VCaP (cell line): ENCODE data around the gene UBE2K.
"Not testable (repeated sequence)": the region's sequence is repeated elsewhere in the genome, so short reads cannot be mapped to it uniquely, and the experiment has no call there.

Source experiments
- H3K27ac ChIP-seq: fragments of 450-650 bp; 2 replicates; pipeline ENCODE4 v1.5.1; 2017
- TF ChIP-seq, protein P1 (sequence below): fragments of 450-650 bp; conservative IDR thresholded peaks from 2 replicates; pipeline ENCODE4 v1.5.1; 2017; ENCODE audit warnings: mild to moderate bottlenecking, moderate library complexity

The UBE2K gene

DNA sequence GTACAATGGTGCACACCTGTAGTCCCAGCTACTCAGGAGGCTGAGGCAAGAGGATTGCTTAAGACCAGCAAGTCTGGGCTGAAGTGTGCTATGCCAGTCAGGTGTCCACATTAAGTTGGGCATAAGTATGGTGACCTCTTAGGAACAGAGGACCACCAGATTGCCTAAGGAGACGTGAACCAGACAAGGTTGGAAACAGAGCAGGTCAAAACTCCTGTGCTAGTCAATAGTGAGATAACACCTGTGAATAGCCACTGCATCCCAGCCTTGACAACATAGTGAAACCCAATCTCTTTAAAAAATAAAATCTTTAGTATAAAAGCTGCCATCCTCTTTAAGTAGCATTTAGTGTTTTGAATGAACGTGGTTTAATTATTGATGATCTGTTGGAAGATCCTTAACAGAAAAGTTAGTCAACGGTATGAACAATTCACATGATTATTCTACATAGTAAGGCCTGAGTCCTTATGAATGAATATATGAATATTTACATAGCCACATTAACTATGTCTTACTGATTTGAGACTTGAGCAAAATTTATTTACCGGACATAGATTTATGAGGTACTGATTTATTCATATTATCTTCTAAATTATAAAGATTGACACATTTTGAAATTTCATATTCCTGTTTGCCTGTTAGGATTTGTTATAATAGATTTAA, 63.2 kb downstream of the UBE2K start:
- no peak overlapping the region for H3K27ac ChIP-seq
- TF ChIP-seq, protein P1, sequence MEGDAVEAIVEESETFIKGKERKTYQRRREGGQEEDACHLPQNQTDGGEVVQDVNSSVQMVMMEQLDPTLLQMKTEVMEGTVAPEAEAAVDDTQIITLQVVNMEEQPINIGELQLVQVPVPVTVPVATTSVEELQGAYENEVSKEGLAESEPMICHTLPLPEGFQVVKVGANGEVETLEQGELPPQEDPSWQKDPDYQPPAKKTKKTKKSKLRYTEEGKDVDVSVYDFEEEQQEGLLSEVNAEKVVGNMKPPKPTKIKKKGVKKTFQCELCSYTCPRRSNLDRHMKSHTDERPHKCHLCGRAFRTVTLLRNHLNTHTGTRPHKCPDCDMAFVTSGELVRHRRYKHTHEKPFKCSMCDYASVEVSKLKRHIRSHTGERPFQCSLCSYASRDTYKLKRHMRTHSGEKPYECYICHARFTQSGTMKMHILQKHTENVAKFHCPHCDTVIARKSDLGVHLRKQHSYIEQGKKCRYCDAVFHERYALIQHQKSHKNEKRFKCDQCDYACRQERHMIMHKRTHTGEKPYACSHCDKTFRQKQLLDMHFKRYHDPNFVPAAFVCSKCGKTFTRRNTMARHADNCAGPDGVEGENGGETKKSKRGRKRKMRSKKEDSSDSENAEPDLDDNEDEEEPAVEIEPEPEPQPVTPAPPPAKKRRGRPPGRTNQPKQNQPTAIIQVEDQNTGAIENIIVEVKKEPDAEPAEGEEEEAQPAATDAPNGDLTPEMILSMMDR: no peak

DNA sequence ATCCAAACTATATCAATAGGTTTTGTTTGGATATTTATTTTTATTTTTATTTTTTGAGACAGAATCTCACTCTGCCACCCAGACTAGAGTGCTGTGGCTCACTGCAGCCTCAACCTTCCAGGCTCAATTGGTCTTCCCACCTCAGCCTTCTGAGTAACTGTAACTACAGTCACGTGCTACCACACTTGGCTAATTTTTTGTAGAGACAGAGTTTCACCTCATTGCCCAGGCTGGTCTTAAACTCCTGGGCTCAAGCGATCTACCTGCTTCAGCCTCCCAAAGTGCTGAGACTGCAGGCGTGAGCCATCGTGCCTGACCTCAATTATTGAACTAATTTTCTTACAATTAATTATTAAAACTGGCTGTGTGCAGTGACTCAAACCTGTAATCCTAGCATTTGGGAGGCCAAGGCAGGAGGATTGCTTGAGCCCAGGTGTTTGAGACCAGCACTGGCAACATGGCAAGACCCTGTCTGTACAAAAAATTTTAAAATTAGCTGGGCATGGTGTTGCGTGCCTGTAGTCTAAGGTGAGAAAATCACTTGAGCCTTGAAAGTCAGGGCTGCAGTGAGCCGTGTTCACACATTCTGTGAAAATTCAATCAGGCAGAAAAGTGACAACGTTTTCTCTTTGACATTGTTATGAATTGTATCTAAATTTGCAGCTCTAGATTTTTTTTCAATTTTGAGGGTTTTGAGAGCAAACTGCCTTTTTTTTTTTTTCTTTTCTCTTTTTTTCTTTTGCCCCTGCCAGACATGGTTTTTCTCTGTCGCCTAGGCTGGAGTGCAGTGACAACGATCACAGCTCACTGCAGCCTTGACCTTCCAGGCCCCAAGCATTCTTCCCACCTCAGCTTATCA, 66.0 kb downstream of the UBE2K start:
- TF ChIP-seq, protein P1: no peak
- H3K27ac ChIP-seq: no peak overlapping the region

DNA sequence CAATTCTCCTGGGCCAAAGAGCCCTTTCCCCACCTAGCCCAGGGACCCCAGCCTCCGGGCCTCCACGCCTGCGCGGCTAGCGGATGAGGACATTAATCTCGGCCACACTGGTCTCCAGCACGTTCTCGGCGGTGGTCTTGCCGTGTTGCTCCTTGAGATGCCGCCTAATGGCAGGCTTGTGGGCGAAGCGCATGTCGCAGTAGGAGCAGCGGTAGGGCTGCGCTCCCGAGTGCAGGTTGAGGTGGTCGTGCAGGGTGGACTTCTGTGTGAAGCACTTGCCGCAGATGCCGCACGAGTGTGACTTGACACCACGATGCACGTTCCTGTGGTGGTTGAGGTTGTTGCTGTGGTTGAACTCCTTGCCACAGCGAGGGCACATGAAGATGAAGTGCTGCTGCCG, 72.1 kb downstream of the UBE2K start:
- no peak overlapping the region for H3K27ac ChIP-seq
- TF ChIP-seq, protein P1: no peak

DNA sequence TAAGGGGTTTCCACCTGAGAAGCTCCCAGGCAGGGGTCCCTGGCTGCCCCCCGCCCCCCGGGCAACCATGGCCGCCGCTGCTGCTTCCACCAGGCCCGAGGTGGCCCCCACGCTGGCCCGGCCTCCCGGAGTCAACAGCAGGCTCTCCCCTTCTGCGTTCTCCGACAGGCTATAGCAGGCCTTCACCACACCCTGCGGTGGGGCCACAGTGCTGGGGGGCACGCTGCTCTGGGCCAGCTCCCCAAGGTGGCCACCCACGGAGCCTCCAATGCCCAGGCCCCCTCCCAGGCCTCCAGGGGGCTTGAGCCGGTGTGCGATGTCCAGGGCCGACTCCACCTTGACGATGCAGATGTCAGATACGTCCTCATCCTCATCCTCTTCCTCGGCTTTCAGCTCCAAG, 72.5 kb downstream of the UBE2K start:
- TF ChIP-seq, protein P1: no peak
- H3K27ac ChIP-seq: no peak overlapping the region

DNA sequence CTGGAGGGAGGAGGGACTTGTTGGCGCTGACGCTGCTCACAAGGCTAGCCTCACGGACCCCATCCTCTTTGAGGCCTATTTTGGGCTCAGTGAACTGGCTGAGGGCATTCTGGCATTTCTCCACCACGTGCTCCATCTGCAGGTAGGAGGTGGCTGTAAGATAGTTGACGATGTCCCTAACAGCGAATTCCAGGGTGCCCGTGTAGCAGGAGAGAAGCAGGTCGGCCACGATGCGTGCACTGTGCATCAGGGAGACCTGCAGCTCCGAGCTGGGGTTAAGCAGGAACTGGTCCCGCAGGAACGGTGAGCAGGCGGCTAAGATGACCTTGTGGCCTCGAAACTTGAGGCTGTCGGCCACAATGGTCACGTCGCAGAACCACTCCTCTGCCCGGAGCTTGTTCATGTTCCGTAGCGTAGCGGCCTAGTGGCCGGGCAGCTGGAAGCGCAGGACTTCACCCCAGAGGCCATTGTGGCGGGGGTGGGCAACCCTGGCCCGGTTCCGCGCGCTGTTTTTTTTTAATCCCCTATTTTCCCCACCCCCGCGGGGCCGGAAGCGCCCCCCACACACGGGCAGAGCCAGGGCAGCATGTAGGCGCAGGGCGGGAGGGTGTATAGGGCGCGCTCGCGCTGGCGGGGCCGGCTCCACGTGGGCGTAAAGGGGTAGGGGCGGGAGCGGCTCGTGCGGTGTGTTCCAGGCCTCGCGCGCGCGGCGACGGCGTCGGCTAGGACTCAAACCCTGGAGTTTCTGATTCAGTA, 73.2 kb downstream of the UBE2K start:
- H3K27ac ChIP-seq: no peak overlapping the region
- TF ChIP-seq, protein P1: no peak

DNA sequence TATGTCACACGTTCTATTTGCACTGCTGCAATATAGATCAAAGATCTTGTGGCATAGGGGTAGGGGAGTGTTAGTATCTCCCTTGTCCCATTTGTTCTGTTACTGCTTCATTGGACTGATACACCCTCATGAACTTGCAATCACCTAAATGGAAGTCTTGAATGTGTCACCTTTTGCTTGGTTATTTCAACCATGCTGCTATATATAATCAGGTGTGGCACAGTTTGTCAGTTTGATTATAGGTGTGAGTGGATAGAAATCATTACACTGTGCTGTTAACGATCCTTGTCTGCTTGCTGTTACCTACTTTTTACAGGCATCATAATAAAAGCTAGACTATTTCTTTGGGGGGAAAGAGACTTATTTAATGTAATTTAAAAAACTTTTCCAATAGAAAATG, 84.1 kb downstream of the UBE2K start:
- not testable (repeated sequence) for H3K27ac ChIP-seq

DNA sequence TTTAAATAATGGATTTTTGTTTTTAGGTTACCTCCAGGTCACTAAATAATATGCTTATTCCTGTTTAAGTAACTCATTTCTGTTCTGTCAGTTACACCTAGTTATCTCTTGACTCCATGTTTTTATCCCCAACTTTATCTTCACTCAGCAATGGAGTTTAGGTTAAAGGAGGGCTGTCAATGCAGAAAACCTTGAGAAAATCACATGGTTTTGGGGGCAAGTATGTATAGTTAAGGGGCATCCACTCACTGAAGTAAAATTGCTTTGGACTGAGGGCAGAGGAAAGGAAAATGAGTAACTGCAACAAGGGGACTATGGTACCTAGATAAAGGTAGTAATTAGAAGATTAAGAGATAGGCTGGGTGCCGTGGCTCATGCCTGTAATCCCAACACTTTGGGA, 87.1 kb downstream of the UBE2K start:
- TF ChIP-seq, protein P1: no peak
- H3K27ac ChIP-seq: no peak overlapping the region
